ENCODE data around the gene CACNA1I.

The CACNA1I gene

DNA sequence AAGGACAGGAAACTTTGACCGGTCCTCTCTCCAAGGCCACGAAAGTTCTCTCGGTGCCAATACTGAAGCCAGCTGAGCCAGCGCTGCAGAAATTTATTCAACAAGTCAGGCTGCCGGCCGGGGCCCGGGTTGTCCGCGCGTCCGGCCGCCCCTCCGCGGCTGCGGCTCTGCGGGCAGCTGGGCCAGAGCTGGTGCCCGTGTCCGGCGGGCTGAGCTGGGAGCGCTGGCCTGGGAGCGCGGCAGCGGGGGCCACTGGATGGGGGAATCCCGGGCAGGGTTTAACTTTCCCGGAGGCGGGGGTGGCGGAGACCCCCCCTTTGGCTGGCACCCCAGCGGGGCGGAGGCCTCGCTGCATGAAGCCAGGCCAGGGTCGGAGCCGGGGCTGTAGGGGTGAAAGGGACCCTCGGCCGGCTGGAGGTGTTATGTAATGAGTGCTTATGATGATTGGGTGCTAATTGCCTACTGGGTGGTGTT lies 12.3 kb upstream of the CACNA1I start:
- TF ChIP-seq MAX (IDR thresholded peaks at IDR 0.05; ENCODE audit: low read depth, low read length) (no peak), POLR2A (IDR thresholded peaks at IDR 0.05; ENCODE audit: extremely low read depth, insufficient read length) (no peak), CTCF (IDR thresholded peaks at IDR 0.05; ENCODE audit: low read depth, low read length) (no peak), MYC (IDR thresholded peaks at IDR 0.05; ENCODE audit: low read depth, low read length) (no peak)
- H3K4me3 ChIP-seq (ENCODE audit: low read depth, low read length) = no peak overlapping the region
- no peak for DNase-seq (ENCODE audit: low read depth)

DNA sequence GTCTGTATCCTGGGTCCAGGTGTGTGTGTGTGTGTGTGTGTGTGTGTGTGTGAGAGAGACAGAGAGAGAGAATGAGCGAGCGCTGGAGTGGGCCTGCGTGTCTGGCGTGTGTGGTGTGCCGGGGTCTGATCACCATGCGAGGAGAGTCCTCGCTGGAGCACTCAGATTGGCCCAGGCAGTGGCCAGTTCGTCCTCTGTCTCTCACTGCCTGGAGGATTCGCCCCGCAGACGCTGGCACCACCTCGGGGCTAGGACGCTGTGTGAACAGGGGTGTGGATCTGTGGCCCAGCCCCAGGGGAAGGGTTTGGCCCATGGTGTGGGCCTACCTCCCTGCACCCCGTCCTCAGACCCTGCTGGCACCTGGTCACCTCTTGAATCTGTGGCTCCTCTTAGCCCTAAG lies 11.6 kb upstream of the CACNA1I start:
- TF ChIP-seq CTCF (IDR thresholded peaks at IDR 0.05; ENCODE audit: low read depth, low read length) (no peak), POLR2A (IDR thresholded peaks at IDR 0.05; ENCODE audit: extremely low read depth, insufficient read length) (no peak), MAX (IDR thresholded peaks at IDR 0.05; ENCODE audit: low read depth, low read length) (no peak), MYC (IDR thresholded peaks at IDR 0.05; ENCODE audit: low read depth, low read length) (no peak)
- H3K4me3 ChIP-seq (ENCODE audit: low read depth, low read length) = no peak overlapping the region

DNA sequence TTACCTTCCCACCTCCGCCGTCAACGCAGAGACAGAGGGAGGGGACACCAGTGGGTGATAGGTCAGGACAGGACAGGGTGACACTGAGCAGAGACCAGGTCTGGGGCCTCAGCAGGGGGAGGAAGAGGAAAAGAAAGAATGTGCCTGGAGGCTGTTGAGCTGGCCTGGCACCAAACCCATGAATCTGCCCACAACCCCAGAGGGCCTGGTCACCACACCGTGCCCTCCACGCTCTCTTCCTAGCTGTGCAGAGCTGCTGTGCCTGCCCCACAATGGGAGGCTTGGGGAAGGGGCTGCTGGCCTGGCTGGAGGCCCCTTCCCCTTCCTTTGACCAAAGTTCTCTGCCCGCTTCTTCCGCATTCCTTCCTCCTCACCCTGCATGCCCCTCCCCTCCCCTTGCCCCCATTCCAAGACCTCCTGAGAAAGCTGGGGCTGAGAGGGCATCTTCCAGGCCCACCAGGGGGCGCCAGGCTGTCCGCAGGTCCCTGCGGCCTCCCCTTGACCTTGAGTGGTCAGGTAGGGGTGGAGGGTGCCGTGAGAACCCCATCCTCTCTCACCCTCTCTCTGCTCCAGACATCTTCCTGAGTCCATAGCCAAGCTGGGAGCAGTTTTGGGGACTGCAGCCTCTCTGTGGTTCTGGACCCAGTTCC lies 11.0 kb upstream of the CACNA1I start:
- TF ChIP-seq POLR2A (IDR thresholded peaks at IDR 0.05; ENCODE audit: extremely low read depth, insufficient read length) (no peak), CTCF (IDR thresholded peaks at IDR 0.05; ENCODE audit: low read depth, low read length) (peak; percentile 72), MYC (IDR thresholded peaks at IDR 0.05; ENCODE audit: low read depth, low read length) (no peak), MAX (IDR thresholded peaks at IDR 0.05; ENCODE audit: low read depth, low read length) (no peak)
- H3K4me3 ChIP-seq (ENCODE audit: low read depth, low read length) = no peak overlapping the region
- DNase-seq (ENCODE audit: low read depth) = peak; percentile 23

More for the DNA sequence above, 11.6 kb upstream of the CACNA1I start:
- DNase-seq (ENCODE audit: low read depth) = no peak

GRCh38 chr22:39560127-39560526 lies 10.4 kb upstream of the CACNA1I start:
- TF ChIP-seq MYC (IDR thresholded peaks at IDR 0.05; ENCODE audit: low read depth, low read length) (no peak), MAX (IDR thresholded peaks at IDR 0.05; ENCODE audit: low read depth, low read length) (no peak), POLR2A (IDR thresholded peaks at IDR 0.05; ENCODE audit: extremely low read depth, insufficient read length) (no peak), CTCF (IDR thresholded peaks at IDR 0.05; ENCODE audit: low read depth, low read length) (no peak)
- DNase-seq (ENCODE audit: low read depth) = no peak
- no peak overlapping the region for H3K4me3 ChIP-seq (ENCODE audit: low read depth, low read length)

DNA sequence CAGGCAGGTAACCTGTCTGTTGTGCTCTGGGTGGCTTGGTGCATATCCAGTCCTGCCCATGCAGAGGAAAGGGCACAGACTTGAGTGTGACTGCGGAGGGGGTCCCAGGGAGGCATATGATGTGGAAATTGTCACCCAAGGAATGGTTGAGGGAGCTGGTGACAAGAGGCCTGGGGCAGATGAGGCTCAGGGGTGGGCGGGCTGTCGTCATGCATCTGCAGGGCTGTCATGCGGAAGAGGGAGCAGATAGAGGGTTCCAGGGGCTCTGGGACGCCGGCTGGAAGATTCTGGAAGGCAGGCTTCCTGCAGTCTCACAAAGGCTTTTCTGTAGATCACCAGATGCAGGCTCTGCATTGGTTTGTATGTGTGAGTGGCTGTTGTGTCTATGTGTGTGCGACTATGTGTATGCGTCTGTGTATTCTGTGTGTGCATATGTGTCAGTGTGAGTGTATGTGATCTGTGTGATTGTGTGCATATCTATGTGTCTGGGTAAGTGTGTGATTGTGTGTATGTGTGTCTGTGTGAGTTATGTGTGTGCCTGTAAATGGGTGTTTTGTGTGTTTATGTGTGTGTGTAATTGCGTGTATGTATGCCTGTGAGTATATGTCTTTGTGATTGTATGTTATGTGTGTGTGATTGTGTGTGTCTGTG lies 7.6 kb upstream of the CACNA1I start:
- H3K4me3 ChIP-seq (ENCODE audit: low read depth, low read length) = no peak overlapping the region
- no peak for DNase-seq (ENCODE audit: low read depth)
- TF ChIP-seq CTCF (IDR thresholded peaks at IDR 0.05; ENCODE audit: low read depth, low read length) = no peak
- TF ChIP-seq MYC (IDR thresholded peaks at IDR 0.05; ENCODE audit: low read depth, low read length) = no peak
